Activated naive CD8-positive, alpha-beta T cell treated with anti-CD3 and anti-CD28 coated beads, Interleukin-2, amount 10 ng/mL, durations not matched to agents 7 days and 5 days (primary cell): ENCODE results near the gene BBX. TPM values are rescaled to one million over a fixed set of nuclear protein-coding genes. Genes with fewer than 3 reads are reported as not detected.
"Not testable (repeated sequence)": the region's sequence is repeated elsewhere in the genome, so short reads cannot be mapped to it uniquely, and the experiment has no call there.

ENCODE experiments used
- ATAC-seq: fragments of 150-1000 bp; cut with Tn5 transposase; one replicate; pipeline ENCODE4 v1.10.0; 2021; ENCODE audit warnings: low read depth, moderate library complexity
- POLR2A ChIA-PET: fragments of 350-600 bp; sonication (Branson Sonifier 250); formaldehyde crosslinking; loops from one replicate; lab custom pipeline; 2021; ENCODE audit warnings: antibody characterized with exemption; lab: Charles Lee
- DNase-seq: peaks from one replicate; pipeline ENCODE4 v3.0.0; 2021
- H3K27ac Mint-ChIP-seq: one replicate; pipeline ENCODE4 v1.8.0; 2022; ENCODE audit warnings: mild to moderate bottlenecking, mixed read lengths
- H3K27me3 Mint-ChIP-seq: one replicate; pipeline ENCODE4 v1.8.0; 2022; ENCODE audit warnings: mild to moderate bottlenecking, moderate library complexity, mixed read lengths
- H3K36me3 Mint-ChIP-seq: one replicate; pipeline ENCODE4 v1.8.0; 2021; ENCODE audit warnings: mild to moderate bottlenecking, mixed read lengths
- H3K4me1 Mint-ChIP-seq: one replicate; pipeline ENCODE4 v1.8.0; 2021; ENCODE audit warnings: mixed read lengths
- H3K4me3 Mint-ChIP-seq: one replicate; pipeline ENCODE4 v1.8.0; 2022; ENCODE audit warnings: mild to moderate bottlenecking, moderate library complexity, mixed read lengths
- H3K9me3 Mint-ChIP-seq: one replicate; pipeline ENCODE4 v1.8.0; 2021; ENCODE audit warnings: mixed read lengths
- total RNA-seq, 2 experiments: library from RNA; stranded (reverse); gene quantifications; one replicate each; pipeline ENCODE4 v1.2.3, GENCODE V29; 2021

BBX gene
- total RNA-seq, 2 experiments from 2014 or later: 53.5 to 55.8 TPM

GRCh38 chr3:107560166-107560565, 37.4 kb downstream of the BBX start:
- H3K27me3 Mint-ChIP-seq: no peaks in the 10 kb centered on the region
- no peaks in the 10 kb centered on the region for H3K36me3 Mint-ChIP-seq
- H3K4me1 Mint-ChIP-seq: peaks cover 9% of the 10 kb centered on the region
- DNase-seq (no peak), ATAC-seq (no peak)
- H3K4me3 Mint-ChIP-seq: no peak overlapping the region
- H3K27ac Mint-ChIP-seq: no peak overlapping the region
- no peaks in the 10 kb centered on the region for H3K9me3 Mint-ChIP-seq
- POLR2A ChIA-PET: no interaction called here

DNA sequence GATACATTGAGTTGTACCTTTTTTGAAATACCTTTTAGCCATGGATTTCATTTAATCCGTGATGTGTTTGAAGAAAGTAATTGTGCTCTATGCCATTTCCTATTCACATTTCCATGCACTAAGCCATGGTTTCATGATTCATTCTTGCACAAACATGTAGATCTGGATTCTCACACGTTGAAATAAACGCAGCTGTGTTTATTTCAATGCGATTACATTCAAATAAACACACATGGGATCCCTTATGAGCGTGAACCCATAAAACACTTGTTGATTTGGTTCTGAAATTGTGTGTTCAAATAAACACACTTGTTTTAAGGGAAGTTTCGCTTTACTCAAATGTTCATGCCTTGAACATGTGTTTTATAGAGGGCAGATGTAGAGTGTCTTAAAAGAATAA, 39.2 kb downstream of the BBX start:
- Mint-ChIP-seq H3K36me3 (no peaks in the 10 kb centered on the region), H3K27ac (no peak overlapping the region)
- POLR2A ChIA-PET: no interaction called here

DNA sequence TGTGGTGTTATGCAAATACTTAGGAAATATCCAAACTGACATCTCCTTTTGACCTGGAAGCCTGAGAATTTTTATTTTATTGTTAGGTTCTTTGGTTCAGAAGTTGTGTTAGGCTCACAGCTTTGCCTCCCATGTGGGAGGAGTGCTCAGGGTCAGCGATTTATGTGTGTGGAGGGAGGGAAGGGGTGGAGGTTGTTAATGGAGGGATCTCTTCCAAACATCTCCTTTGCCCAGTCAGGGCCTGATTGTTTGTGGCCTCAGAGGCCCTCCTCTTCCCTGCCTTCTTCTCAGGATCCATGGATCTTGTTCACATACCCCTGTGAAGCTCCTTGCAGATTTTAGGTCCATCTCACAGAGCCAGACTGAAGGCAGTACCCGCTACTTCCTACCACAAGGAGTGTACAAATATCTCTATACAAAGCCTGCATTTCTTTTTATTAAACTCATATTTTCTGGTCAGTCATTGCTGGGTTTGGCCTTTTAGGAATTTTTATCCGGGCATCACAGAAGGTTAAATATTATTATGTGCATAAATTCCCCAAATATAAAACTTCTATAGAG, 40.3 kb downstream of the BBX start:
- no peak overlapping the region for H3K27ac Mint-ChIP-seq
- H3K36me3 Mint-ChIP-seq: no peaks in the 10 kb centered on the region
- peaks cover 9% of the 10 kb centered on the region for H3K4me1 Mint-ChIP-seq
- no peak overlapping the region for H3K4me3 Mint-ChIP-seq
- H3K9me3 Mint-ChIP-seq: no peaks in the 10 kb centered on the region
- no peaks in the 10 kb centered on the region for H3K27me3 Mint-ChIP-seq
- no peak for DNase-seq
- no peak for ATAC-seq
- POLR2A ChIA-PET: no interaction called here

More for the DNA sequence above, 39.2 kb downstream of the BBX start:
- Mint-ChIP-seq H3K9me3 (no peaks in the 10 kb centered on the region), H3K27me3 (no peaks in the 10 kb centered on the region), H3K4me3 (no peak overlapping the region), H3K4me1 (peaks cover 9% of the 10 kb centered on the region)
- DNase-seq (no peak), ATAC-seq (no peak)

GRCh38 chr3:107565244-107565643, 42.5 kb downstream of the BBX start:
- POLR2A ChIA-PET, H3K27ac Mint-ChIP-seq, H3K4me1 Mint-ChIP-seq: not testable (repeated sequence)

GRCh38 chr3:107571089-107571488, 48.3 kb downstream of the BBX start:
- DNase-seq, H3K36me3 Mint-ChIP-seq, POLR2A ChIA-PET, ATAC-seq, H3K4me1 Mint-ChIP-seq, H3K27me3 Mint-ChIP-seq, H3K4me3 Mint-ChIP-seq, H3K9me3 Mint-ChIP-seq, H3K27ac Mint-ChIP-seq: not testable (repeated sequence)

More at GRCh38 chr3:107565244-107565643, 42.5 kb downstream of the BBX start:
- DNase-seq, H3K36me3 Mint-ChIP-seq, H3K9me3 Mint-ChIP-seq, ATAC-seq, H3K4me3 Mint-ChIP-seq, H3K27me3 Mint-ChIP-seq: not testable (repeated sequence)

DNA sequence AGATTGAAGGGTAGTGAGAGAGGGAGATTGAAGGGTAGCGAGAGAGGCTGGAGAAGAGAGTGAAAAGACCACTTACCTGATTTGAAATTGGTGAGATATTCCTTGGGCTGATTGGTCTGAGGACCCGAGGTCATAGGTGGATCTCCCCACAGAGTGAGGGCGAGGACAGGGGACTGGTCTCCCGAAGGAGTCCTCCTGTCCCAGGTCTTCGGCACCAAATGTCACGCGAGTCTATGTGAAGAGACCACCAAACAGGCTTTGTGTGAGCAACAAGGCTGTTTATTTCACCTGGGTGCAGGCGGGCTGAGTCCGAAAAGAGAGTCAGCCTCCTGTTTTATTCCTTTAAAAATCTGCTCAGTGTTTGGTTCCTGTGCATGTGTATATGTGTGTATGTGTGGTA, 48.7 kb downstream of the BBX start:
- H3K4me1 Mint-ChIP-seq, H3K27ac Mint-ChIP-seq, H3K4me3 Mint-ChIP-seq, H3K36me3 Mint-ChIP-seq, H3K9me3 Mint-ChIP-seq, POLR2A ChIA-PET, H3K27me3 Mint-ChIP-seq, ATAC-seq, DNase-seq: not testable (repeated sequence)

GRCh38 chr3:107574650-107575049, 51.9 kb downstream of the BBX start:
- ATAC-seq: no peak
- no peak overlapping the region for H3K4me3 Mint-ChIP-seq
- H3K9me3 Mint-ChIP-seq: no peaks in the 10 kb centered on the region
- POLR2A ChIA-PET: no interaction called here
- no peak overlapping the region for H3K27ac Mint-ChIP-seq
- H3K27me3 Mint-ChIP-seq: no peaks in the 10 kb centered on the region
- no peaks in the 10 kb centered on the region for H3K36me3 Mint-ChIP-seq
- H3K4me1 Mint-ChIP-seq: peaks cover 4% of the 10 kb centered on the region
- DNase-seq: no peak

- POLR2A ChIA-PET: no interaction called here
- no peaks in the 10 kb centered on the region for H3K27me3 Mint-ChIP-seq
- H3K27ac Mint-ChIP-seq: no peak overlapping the region
- H3K4me1 Mint-ChIP-seq: peaks cover 4% of the 10 kb centered on the region
- ATAC-seq: no peak
- no peaks in the 10 kb centered on the region for H3K36me3 Mint-ChIP-seq
- no peaks in the 10 kb centered on the region for H3K9me3 Mint-ChIP-seq
- DNase-seq: no peak
- no peak overlapping the region for H3K4me3 Mint-ChIP-seq
These were observed 55.3 kb downstream of the BBX start for GRCh38 chr3:107578091-107578490.

GRCh38 chr3:107578523-107578922, 55.8 kb downstream of the BBX start:
- H3K36me3 Mint-ChIP-seq: no peaks in the 10 kb centered on the region
- H3K9me3 Mint-ChIP-seq: no peaks in the 10 kb centered on the region
- no peak overlapping the region for H3K27ac Mint-ChIP-seq
- H3K4me1 Mint-ChIP-seq: peaks cover 4% of the 10 kb centered on the region
- POLR2A ChIA-PET: no interaction called here
- no peak overlapping the region for H3K4me3 Mint-ChIP-seq
- ATAC-seq: no peak
- H3K27me3 Mint-ChIP-seq: no peaks in the 10 kb centered on the region
- no peak for DNase-seq

DNA sequence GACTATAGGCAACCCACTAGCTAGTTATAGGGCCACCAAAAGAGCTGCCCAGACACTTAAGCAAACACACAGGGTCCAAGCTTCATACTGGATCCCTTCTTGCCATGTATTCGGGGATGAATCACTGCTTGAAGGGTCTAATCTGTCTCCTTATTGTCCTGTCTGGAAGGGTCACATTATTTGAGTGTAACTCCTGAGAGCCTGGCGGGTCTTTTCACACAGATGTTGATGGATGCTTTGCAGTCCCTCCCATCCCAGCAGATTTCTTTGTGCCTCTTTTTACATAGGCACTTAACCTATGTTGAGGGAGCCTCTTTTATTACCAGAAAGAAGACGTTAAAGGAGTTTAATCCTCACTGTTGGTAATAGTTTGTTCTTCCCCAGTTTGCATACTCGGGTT, 56.6 kb downstream of the BBX start:
- ATAC-seq (no peak), DNase-seq (no peak)
- H3K27ac Mint-ChIP-seq: no peak overlapping the region
- no peaks in the 10 kb centered on the region for H3K9me3 Mint-ChIP-seq
- H3K27me3 Mint-ChIP-seq: no peaks in the 10 kb centered on the region
- POLR2A ChIA-PET: no interaction called here
- H3K36me3 Mint-ChIP-seq: no peaks in the 10 kb centered on the region
- no peak overlapping the region for H3K4me3 Mint-ChIP-seq
- H3K4me1 Mint-ChIP-seq: peaks cover 4% of the 10 kb centered on the region

DNA sequence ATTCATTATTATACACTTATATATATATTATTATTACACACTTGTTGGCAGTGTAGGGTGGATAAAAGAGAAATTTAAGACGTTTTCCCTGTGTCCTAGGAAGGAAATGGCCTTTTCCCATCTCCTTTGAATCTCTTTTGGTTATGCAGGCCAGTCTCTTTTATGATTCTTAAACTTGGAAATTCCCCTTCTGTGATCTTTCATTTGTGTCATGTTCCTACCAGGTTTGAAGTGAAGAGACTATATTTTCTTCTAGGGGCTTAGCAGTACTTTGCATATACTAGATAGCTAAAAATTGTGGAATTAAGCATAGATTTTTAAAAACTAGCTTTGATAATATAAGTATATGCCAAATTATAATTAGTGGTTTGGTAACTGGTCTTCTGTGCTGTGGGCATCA, 58.5 kb downstream of the BBX start:
- POLR2A ChIA-PET: no interaction called here
- Mint-ChIP-seq H3K36me3 (no peaks in the 10 kb centered on the region), H3K4me1 (peaks cover 4% of the 10 kb centered on the region), H3K27me3 (no peaks in the 10 kb centered on the region), H3K27ac (no peak overlapping the region), H3K9me3 (no peaks in the 10 kb centered on the region), H3K4me3 (no peak overlapping the region)
- DNase-seq (no peak), ATAC-seq (no peak)

GRCh38 chr3:107588217-107588616, 65.5 kb downstream of the BBX start:
- DNase-seq: no peak
- POLR2A ChIA-PET: no interaction called here
- Mint-ChIP-seq H3K4me1 (peaks cover 14% of the 10 kb centered on the region), H3K4me3 (no peak overlapping the region), H3K27me3 (no peaks in the 10 kb centered on the region), H3K9me3 (no peaks in the 10 kb centered on the region), H3K27ac (no peak overlapping the region), H3K36me3 (peaks cover 8% of the 10 kb centered on the region)
- ATAC-seq: no peak

GRCh38 chr3:107589454-107589853, 66.7 kb downstream of the BBX start:
- Mint-ChIP-seq H3K27me3 (no peaks in the 10 kb centered on the region), H3K4me3 (no peak overlapping the region), H3K9me3 (no peaks in the 10 kb centered on the region), H3K4me1 (peaks cover 14% of the 10 kb centered on the region), H3K36me3 (peaks cover 8% of the 10 kb centered on the region), H3K27ac (no peak overlapping the region)
- ATAC-seq (no peak), DNase-seq (no peak)
- POLR2A ChIA-PET: no interaction called here

- Mint-ChIP-seq H3K9me3 (no peaks in the 10 kb centered on the region), H3K4me3 (no peak overlapping the region), H3K27ac (no peak overlapping the region), H3K4me1 (peaks cover 14% of the 10 kb centered on the region), H3K36me3 (peaks cover 8% of the 10 kb centered on the region), H3K27me3 (no peaks in the 10 kb centered on the region)
- POLR2A ChIA-PET: no interaction called here
- DNase-seq (no peak), ATAC-seq (no peak)
These were observed 68.0 kb downstream of the BBX start for GRCh38 chr3:107590786-107591185.

- Mint-ChIP-seq H3K36me3 (peaks cover 8% of the 10 kb centered on the region), H3K27ac (no peak overlapping the region), H3K9me3 (no peaks in the 10 kb centered on the region), H3K27me3 (no peaks in the 10 kb centered on the region), H3K4me3 (no peak overlapping the region), H3K4me1 (peaks cover 18% of the 10 kb centered on the region)
- DNase-seq (no peak), ATAC-seq (no peak)
- POLR2A ChIA-PET: no interaction called here
These were observed 69.3 kb downstream of the BBX start for GRCh38 chr3:107592073-107592472.
